Measurements from ENCODE around the gene LRRTM4.

The LRRTM4 gene

GRCh38 chr2:76985387-76986136, 536.6 kb downstream of the LRRTM4 start:
- no peak for DNase-seq (ENCODE audit: low spot score)

DNA sequence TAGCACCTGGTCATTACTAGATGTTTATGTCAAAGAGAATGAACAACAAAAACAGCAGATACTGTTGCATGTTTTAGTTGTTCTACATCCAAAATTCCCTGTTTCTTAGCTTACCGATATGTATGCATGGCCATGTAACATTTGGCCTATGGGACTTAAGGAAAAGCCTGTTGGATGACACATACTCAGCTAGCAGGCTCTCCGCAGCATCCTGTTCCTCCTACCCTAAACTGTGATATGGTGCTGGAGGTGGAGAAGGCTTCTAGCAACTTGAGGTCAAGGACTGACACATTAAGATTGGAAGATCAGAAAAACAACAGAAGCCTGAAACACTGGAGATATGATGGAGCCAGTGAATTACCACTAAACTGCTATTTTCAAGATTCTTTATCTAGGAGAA, 537.8 kb downstream of the LRRTM4 start:
- no peak for DNase-seq (ENCODE audit: low spot score)

- DNase-seq (ENCODE audit: low spot score): no peak
Observed at GRCh38 chr2:76980067-76980787, 541.9 kb downstream of the LRRTM4 start.

DNA sequence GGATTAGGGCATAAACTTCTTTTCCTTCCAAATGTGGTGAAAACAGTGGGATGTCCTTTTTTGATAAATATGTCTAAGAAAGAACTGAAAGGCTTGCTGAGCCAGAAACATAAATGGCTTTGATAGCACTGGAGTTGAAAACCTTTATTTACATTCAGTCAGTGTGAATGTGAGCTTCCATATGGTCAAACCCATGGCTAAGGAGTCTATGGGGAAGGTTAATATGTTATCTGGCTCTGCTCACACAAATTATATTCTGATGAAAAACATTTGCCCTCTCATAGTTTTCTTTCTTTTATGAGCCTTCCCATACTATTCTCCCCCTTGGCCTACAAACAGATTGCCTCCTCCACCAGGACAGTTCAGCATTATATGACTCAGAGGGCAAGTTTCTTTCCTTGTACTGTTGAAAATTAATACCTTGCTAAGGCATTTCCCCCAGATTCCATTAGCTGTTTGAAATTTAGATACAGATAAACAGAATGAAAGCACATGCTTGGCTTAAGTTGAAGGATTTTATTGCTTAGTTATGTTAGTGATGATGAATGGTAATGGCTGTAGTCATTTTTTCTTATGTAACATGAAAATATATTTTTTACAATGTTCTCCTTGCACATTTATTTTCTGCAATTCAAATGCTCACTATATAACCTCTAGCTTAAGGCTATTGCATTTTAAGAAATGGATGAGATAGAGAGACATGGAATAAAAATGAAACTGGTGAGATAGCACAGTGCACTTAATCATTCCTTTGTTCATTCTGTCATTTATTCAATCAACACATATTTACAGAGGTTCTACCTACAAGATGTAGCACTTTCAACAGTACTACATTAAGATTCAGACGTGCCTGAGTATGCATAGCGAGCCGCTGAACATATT, 544.1 kb downstream of the LRRTM4 start:
- DNase-seq (ENCODE audit: low spot score): peak; percentile 49

DNA sequence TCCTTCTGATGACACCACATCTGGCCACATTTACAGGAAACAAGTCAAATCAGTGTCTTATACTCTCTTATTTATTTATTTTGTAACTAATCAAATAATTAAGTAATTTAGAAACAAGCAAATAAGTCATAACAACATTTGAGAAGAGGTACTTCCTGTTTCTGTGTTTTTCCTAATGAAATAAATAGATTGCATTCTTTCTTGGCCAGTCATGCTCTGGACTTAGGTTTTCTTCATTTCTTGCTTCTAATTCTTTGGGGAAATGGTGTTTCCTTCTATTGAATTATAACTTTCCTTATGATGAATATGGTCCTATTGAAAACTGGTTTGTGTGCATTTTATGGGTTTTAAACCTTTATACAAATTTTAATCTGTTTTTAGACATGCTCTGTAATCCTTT, 546.4 kb downstream of the LRRTM4 start:
- no peak for DNase-seq (ENCODE audit: low spot score)

DNA sequence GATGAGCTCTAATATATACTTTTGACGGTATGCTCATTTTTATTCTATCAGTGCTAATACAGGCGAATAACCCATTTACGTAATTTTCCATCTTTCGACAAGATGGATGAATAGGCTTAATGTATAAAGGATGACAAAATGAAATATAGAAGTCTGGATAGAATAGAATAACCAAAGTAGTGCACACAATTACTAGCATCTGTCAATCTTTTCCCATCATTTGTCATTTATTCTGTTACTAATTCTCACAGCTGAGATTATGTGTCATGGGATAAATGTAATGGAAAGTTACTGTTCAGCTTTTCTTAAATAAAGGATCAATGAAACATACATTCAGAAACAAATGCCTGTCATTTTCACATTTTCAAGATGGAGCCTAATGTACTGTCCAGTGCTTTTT, 548.6 kb downstream of the LRRTM4 start:
- no peak for DNase-seq (ENCODE audit: low spot score)

DNA sequence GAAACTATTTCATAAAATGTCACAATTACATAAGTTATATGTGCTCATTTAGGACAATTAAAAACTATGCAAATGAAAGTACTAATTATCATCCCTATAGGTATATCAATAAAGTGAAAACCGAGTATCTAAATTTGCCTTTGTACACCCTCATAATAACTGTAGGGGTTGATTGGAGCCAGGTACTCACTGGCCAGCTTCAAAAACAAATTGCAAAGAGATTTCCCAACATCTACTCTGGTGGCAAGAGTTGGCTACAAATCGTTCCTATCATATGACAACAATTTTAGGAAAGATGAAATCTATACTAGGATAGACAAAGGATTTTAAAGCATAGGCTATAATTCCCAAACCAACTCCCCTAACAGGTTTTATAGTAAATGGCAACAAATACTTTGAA, 556.4 kb downstream of the LRRTM4 start:
- no peak for DNase-seq (ENCODE audit: low spot score)

- peak; percentile 2 for DNase-seq (ENCODE audit: low spot score)
Observed at GRCh38 chr2:76958749-76959148, 563.4 kb downstream of the LRRTM4 start.

- peak; percentile 59 for DNase-seq (ENCODE audit: low spot score)
Observed at GRCh38 chr2:76953733-76954347, 568.3 kb downstream of the LRRTM4 start.

DNA sequence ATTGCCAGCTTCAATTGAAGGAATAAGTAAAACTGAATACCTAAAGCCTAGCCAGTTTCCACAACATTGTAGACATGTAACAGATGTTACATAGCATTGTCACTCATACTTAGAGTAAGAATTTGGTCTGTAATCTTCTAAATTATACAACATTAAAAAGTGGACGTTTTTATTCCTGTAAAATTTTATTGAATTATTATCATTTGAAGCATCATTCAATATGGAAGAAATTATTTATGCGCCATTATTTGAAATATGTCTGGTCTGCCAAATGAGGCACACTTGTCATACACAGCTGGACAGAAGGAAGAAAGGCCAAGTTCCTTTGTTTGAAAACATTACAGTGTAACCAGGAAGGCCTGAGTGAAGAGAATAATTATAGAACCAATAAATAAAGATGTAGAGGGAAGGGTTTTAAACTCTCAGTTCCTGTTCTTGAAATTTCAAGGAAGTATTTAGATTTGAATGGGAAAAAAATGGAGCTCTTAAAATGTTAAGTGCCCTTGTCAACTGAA, 575.5 kb downstream of the LRRTM4 start:
- no peak for DNase-seq (ENCODE audit: low spot score)

DNA sequence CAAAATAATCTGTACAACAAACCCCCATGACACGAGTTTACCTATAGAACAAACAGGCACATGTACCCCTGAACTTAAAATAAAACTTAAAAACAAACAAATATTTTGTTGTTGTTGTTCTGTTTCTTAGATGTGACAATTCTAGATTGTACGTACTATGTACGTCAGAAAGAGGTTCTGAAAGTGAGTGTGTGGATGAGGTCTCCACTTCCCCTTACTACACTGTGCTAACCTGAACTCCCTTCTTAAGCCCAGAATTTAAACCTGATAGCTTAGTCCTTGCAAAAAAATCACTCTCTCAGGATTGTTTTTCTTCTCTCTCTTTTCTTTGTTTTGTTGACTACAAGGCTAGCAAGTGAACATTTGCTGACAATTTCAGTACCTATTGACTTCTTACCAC, 581.6 kb downstream of the LRRTM4 start:
- DNase-seq (ENCODE audit: low spot score): no peak

DNA sequence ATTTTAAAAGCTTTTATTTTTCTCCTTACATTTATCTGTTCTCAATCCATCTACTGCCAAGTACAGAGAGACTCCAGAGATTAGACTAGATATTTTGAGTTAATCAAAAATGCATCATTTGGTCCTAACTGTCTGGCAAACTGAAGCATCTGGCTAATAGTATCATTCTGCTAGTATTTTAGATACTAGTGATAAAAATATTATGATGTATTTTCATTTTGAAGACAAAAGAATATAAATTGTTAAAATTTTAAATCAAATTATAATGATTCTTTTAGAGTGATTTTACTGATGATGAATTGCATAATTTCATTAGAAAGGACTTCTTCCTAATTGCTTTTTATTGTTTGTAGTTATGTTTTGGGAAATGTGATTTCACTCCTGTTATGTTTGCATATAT, 584.0 kb downstream of the LRRTM4 start:
- no peak for DNase-seq (ENCODE audit: low spot score)

- no peak for DNase-seq (ENCODE audit: low spot score)
Observed at GRCh38 chr2:76932550-76932949, 589.6 kb downstream of the LRRTM4 start.

DNA sequence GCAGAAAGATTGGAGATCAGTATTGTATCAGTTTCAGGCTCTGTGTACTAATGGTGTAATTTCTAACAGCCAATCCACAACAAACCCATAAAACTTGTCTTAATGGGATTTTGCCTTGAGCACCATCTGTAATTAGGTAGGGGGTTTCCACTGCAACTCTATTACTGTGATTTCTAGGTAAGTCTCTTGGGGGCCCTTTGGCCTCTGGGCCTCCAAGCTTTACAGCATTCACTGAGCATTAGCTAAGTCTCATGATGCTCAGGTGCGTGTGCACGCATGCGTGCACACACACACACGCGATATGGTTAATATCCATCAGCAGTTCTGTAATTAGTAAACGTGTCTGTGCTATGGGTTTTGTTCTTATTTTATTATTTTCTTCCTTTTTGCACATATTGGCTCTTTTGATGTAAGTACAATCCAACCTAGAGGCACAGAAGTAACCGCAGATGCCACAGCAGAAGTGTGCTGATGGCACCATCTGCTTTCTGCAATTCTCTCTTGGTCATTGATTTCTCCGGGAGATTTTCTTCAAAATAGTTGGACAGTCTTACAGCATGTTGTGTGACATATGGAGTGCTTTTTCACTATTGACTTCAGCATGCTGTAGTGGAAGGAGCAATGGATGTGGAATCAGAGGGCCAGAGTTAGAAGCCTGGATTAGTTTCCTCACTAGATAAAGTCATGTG, 592.0 kb downstream of the LRRTM4 start:
- DNase-seq (ENCODE audit: low spot score): no peak

DNA sequence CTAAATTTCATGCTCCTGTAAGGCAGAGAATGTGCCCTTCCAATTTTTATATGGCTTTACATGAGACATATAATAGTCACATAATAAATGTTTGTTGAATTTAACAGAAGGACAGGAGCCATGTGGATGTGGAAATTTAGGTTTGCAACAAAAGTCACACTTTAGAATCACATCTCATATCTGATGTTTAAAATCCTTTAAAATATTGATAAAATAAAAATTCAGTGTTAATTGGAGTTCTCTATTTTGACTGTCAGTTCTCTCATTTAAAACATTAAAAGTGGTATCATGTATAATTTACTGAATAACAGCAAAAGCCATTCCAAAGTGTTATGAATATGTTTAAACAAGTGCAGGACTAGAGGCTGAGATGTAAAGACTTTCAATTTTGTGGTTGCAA, 594.1 kb downstream of the LRRTM4 start:
- DNase-seq (ENCODE audit: low spot score): no peak

- no peak for DNase-seq (ENCODE audit: low spot score)
Observed at GRCh38 chr2:76921006-76921405, 601.2 kb downstream of the LRRTM4 start.

GRCh38 chr2:76895469-76895868, 626.7 kb downstream of the LRRTM4 start:
- DNase-seq (ENCODE audit: low spot score): no peak

DNA sequence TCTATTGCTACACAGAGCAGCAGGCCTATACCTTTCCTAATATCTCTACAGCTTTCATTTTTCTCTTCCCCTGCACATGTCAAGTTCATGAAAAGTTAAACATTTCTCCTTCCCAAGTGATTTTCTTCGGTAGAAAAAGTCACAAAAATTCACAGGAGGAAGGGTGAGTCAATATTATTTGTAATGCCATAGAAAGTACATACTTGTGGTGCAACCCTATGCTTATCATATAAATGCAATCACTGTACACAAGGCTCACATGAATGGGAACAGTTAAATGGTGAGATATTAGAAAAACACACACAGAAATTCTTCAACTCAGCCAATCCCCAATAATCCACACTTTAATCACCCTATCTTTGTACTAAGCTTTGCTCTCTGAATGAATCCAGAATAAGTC, 651.6 kb downstream of the LRRTM4 start:
- DNase-seq (ENCODE audit: low spot score): no peak

DNA sequence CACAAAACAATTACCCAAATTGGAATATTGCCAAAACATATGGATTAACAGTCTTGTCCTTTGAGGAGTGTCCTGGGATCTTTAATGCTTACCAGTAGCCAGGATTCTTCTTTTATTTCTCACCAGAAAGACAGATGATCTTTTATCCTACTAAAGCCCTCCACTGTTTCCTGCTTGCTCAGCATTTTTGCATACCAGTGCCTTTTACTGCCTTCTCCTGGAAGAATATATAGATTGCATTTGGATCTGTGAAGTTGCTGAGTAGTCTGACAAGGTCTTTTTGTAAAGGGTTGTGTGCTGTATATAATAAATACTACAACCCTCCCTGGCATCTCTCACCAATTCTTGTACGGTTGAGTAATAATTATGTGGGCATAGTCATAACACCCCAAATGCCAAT, 652.2 kb downstream of the LRRTM4 start:
- DNase-seq (ENCODE audit: low spot score): no peak

DNA sequence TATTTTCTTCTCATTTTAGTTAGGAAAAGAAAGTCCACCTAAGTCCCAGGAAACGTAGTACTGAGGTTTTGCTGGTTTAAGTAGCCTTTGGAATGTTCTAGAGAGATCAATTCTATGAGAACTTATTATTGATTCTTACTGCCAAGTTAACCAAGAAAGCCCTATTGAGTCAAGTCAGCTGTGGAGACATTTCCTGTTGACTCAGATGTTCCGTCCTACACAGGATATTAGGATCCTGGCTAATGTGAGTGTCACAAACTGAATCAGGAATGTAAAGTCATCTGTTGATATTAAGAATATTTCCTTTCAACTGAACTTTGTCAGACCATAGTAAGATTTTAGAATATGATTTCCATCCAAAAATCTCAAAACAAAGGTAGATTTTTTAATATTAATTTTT, 654.3 kb downstream of the LRRTM4 start:
- peak; percentile 75 for DNase-seq (ENCODE audit: low spot score)

DNA sequence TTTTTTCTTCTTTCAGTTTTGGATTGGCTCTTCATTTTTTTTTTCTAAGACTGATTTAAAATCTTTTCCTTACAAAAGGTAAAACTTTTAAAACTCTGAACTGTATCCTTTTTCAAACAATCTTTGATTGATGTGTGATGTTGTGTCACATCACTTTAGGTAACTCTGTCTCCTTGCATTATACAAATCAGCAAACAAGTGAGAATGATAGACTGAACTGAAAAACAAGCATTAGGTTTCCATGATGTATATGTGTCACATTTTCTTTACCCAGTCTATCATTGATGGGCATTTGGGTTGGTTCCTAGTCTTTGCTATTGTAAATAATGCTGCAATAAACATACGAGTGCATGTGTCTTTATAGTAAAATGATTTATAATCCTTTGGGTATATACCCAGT, 655.7 kb downstream of the LRRTM4 start:
- DNase-seq (ENCODE audit: low spot score): no peak

All from kidney tubule cell (primary cell).